ENCODE results near the gene XPR1. TPM values are rescaled to one million over a fixed set of nuclear protein-coding genes. Genes with fewer than 3 reads are reported as not detected.

Gene XPR1
- total and polyA plus RNA-seq, 8 donors: 3.4 to 25.3 (median 13.7) TPM

- no peaks in the 10 kb centered on the region for H3K27me3 ChIP-seq
- H3K4me1 ChIP-seq: no peaks in the 10 kb centered on the region
- no peak for FAIRE-seq
- intact Hi-C loops (cut with DNase I): loop anchor here in 1 of 3 donors (10.0 kb wide), 1 partner anchor 237 kb away; no protein-coding TSS in a partner anchor
- no peak for DNase-seq
- 96% methylated on average over 7 of the region's 7 CpGs for WGBS, 2 donors
- H3K4me3 ChIP-seq: no peak overlapping the region
- H3K9me3 ChIP-seq: no peaks in the 10 kb centered on the region
- no peak for ATAC-seq
- H3K36me3 ChIP-seq: peaks cover 0 to 17% (median 0%) of the 10 kb centered on the region in 3 donors
- TF ChIP-seq CTCF (IDR thresholded peaks at IDR 0.05): no peak
- H3K27ac ChIP-seq: no peak overlapping the region
Measured at GRCh38 chr1:180887841-180888240, 256.0 kb downstream of the XPR1 start.

GRCh38 chr1:180888870-180889269 lies 257.0 kb downstream of the XPR1 start:
- WGBS, 2 donors: 63 to 69% methylated on average over 1 of the region's 1 CpG
- Histone ChIP-seq H3K4me1 (no peaks in the 10 kb centered on the region), H3K27ac (no peak overlapping the region), H3K36me3 (peaks cover 0 to 14% (median 0%) of the 10 kb centered on the region in 3 donors), H3K4me3 (no peak overlapping the region), H3K9me3 (no peaks in the 10 kb centered on the region), H3K27me3 (no peaks in the 10 kb centered on the region)
- TF ChIP-seq CTCF (IDR thresholded peaks at IDR 0.05): no peak
- no peak for ATAC-seq
- no peak for FAIRE-seq
- intact Hi-C loops (cut with DNase I): loop anchor here in 1 of 3 donors (10.0 kb wide), 1 partner anchor 236 kb away; no protein-coding TSS in a partner anchor
- DNase-seq: no peak

- ATAC-seq (no peak), DNase-seq (no peak), FAIRE-seq (no peak)
- no peaks in the 10 kb centered on the region for H3K27me3 ChIP-seq
- intact Hi-C loops (cut with DNase I): loop anchor here in 1 of 3 donors (10.0 kb wide), 1 partner anchor 235 kb away; no protein-coding TSS in a partner anchor
- 78 to 86% methylated on average over 2 of the region's 2 CpGs for WGBS, 2 donors
- H3K4me1 ChIP-seq: no peaks in the 10 kb centered on the region
- no peak overlapping the region for H3K27ac ChIP-seq
- no peak overlapping the region for H3K4me3 ChIP-seq
- no peak for TF ChIP-seq CTCF (IDR thresholded peaks at IDR 0.05)
- no peaks in the 10 kb centered on the region for H3K9me3 ChIP-seq
- H3K36me3 ChIP-seq: peaks cover 0 to 9% (median 0%) of the 10 kb centered on the region in 3 donors
Measured at GRCh38 chr1:180889325-180889724, 257.5 kb downstream of the XPR1 start.

- DNase-seq (no peak), ATAC-seq (no peak), FAIRE-seq (no peak)
- Histone ChIP-seq H3K9me3 (no peaks in the 10 kb centered on the region), H3K4me1 (no peaks in the 10 kb centered on the region), H3K4me3 (no peak overlapping the region), H3K27ac (no peak overlapping the region), H3K36me3 (no peaks in the 10 kb centered on the region), H3K27me3 (no peaks in the 10 kb centered on the region)
- no peak for TF ChIP-seq CTCF (IDR thresholded peaks at IDR 0.05)
- 84 to 85% methylated on average over 5 of the region's 5 CpGs for WGBS, 2 donors
- intact Hi-C loops (cut with DNase I): no loop called here
Measured at GRCh38 chr1:180892272-180892671, 260.4 kb downstream of the XPR1 start.

- no peaks in the 10 kb centered on the region for H3K4me1 ChIP-seq
- FAIRE-seq (no peak), DNase-seq (no peak), ATAC-seq (no peak)
- no peak overlapping the region for H3K4me3 ChIP-seq
- no peak for TF ChIP-seq CTCF (IDR thresholded peaks at IDR 0.05)
- no peaks in the 10 kb centered on the region for H3K27me3 ChIP-seq
- H3K9me3 ChIP-seq: no peaks in the 10 kb centered on the region
- no peak overlapping the region for H3K27ac ChIP-seq
- intact Hi-C loops (cut with DNase I): no loop called here
- 90 to 91% methylated on average over 2 of the region's 2 CpGs for WGBS, 2 donors
- H3K36me3 ChIP-seq: no peaks in the 10 kb centered on the region
Measured at GRCh38 chr1:180892675-180893074, 260.9 kb downstream of the XPR1 start.

Measured in pancreas (tissue), 10 donors.